ENCODE results near the gene POU2AF3.

DNA sequence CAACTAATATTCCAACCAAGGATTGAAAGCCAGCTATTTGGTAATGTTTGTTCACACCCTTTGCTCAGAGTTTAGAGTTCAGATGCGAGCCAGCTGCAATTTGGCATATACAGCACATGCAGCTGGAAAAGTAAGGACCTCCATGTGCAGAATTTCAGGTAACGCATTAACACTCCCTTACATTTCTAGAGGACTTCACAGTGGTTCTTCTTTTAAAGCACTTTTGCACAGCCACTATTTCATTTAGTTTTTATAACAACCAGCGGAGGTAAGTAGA, 3.4 kb downstream of the POU2AF3 start:
- TF ChIP-seq NFE2L1 (CRISPR knock-in tag; IDR thresholded peaks at IDR 0.05), result no peak
- TF ChIP-seq, protein P1, sequence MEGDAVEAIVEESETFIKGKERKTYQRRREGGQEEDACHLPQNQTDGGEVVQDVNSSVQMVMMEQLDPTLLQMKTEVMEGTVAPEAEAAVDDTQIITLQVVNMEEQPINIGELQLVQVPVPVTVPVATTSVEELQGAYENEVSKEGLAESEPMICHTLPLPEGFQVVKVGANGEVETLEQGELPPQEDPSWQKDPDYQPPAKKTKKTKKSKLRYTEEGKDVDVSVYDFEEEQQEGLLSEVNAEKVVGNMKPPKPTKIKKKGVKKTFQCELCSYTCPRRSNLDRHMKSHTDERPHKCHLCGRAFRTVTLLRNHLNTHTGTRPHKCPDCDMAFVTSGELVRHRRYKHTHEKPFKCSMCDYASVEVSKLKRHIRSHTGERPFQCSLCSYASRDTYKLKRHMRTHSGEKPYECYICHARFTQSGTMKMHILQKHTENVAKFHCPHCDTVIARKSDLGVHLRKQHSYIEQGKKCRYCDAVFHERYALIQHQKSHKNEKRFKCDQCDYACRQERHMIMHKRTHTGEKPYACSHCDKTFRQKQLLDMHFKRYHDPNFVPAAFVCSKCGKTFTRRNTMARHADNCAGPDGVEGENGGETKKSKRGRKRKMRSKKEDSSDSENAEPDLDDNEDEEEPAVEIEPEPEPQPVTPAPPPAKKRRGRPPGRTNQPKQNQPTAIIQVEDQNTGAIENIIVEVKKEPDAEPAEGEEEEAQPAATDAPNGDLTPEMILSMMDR (IDR thresholded peaks at IDR 0.05), result no peak
- no peak for TF ChIP-seq ATF1 (CRISPR knock-in tag; IDR thresholded peaks at IDR 0.05)

Measured in WTC11 (cell line).